ENCODE measurements around the gene LCE7A. TPM values are rescaled to one million over a fixed set of nuclear protein-coding genes. Genes with fewer than 3 reads are reported as not detected.

Gene LCE7A
- total RNA-seq, 1 donor = not detected

- H3K4me3 ChIP-seq (ENCODE audit: low read depth, low read length) = no peak overlapping the region
- no peak for TF ChIP-seq CTCF (IDR thresholded peaks at IDR 0.05; ENCODE audit: insufficient read depth, low read depth, low read length)
- no peak for DNase-seq (ENCODE audit: low read depth)
Measured at GRCh38 chr1:152836870-152837269, 22.9 kb upstream of the LCE7A start.

GRCh38 chr1:152842556-152842955 lies 17.2 kb upstream of the LCE7A start, which contains the start of gene LCE6A:
LCE6A (plus strand) TSS chr1:152842856; CDS start chr1:152843521, 665 bp downstream.
- H3K4me3 ChIP-seq (ENCODE audit: low read depth, low read length) = no peak within 1 kb of the TSS
- no peak for TF ChIP-seq CTCF (IDR thresholded peaks at IDR 0.05; ENCODE audit: insufficient read depth, low read depth, low read length)
- DNase-seq (ENCODE audit: low read depth) = no peak

GRCh38 chr1:152855661-152856060 lies 4.1 kb upstream of the LCE7A start:
- DNase-seq (ENCODE audit: low read depth) = no peak
- no peak overlapping the region for H3K4me3 ChIP-seq (ENCODE audit: low read depth, low read length)
- no peak for TF ChIP-seq CTCF (IDR thresholded peaks at IDR 0.05; ENCODE audit: insufficient read depth, low read depth, low read length)

- no peak for TF ChIP-seq CTCF (IDR thresholded peaks at IDR 0.05; ENCODE audit: insufficient read depth, low read depth, low read length)
- H3K4me3 ChIP-seq (ENCODE audit: low read depth, low read length) = no peak overlapping the region
- DNase-seq (ENCODE audit: low read depth) = no peak
Measured at GRCh38 chr1:152858062-152858461, 1.7 kb upstream of the LCE7A start.

- no peak overlapping the region for H3K4me3 ChIP-seq (ENCODE audit: low read depth, low read length)
- no peak for TF ChIP-seq CTCF (IDR thresholded peaks at IDR 0.05; ENCODE audit: insufficient read depth, low read depth, low read length)
- no peak for DNase-seq (ENCODE audit: low read depth)
Measured at GRCh38 chr1:152860129-152860528, 333 bp downstream of the LCE7A start.

GRCh38 chr1:152861374-152861773 lies 1.6 kb downstream of the LCE7A start:
- DNase-seq (ENCODE audit: low read depth) = no peak
- TF ChIP-seq CTCF (IDR thresholded peaks at IDR 0.05; ENCODE audit: insufficient read depth, low read depth, low read length) = no peak
- H3K4me3 ChIP-seq (ENCODE audit: low read depth, low read length) = no peak overlapping the region

GRCh38 chr1:152864443-152864842 lies 4.6 kb downstream of the LCE7A start:
- no peak for DNase-seq (ENCODE audit: low read depth)
- TF ChIP-seq CTCF (IDR thresholded peaks at IDR 0.05; ENCODE audit: insufficient read depth, low read depth, low read length) = no peak
- no peak overlapping the region for H3K4me3 ChIP-seq (ENCODE audit: low read depth, low read length)
